DLD1 (cell line): ENCODE measurements around the gene NEMF.
"Not testable (repeated sequence)": the region's sequence is repeated elsewhere in the genome, so short reads cannot be mapped to it uniquely, and the experiment has no call there.

ENCODE experiments used
- in situ Hi-C: cut with HindIII; loops from 2 replicates; pipeline ENCODE4 v1.10.0; 2017; ENCODE audit warnings: low sequenced_read_pairs

The NEMF gene

GRCh38 chr14:49852301-49853157, at the start of gene NEMF:
Gene NEMF (minus strand): TSS chr14:49852788. CDS start chr14:49852753, 35 bp downstream.
- in situ Hi-C loops = loop anchor here (25.0 kb wide), 1 partner anchor 110 kb away; no protein-coding TSS in a partner anchor

- in situ Hi-C loops = no loop called here
Observed at GRCh38 chr14:49900973-49901372, 48.4 kb upstream of the NEMF start.

GRCh38 chr14:49898485-49898884, 45.9 kb upstream of the NEMF start:
- in situ Hi-C loops = no loop called here

- in situ Hi-C loops = no loop called here
Observed at GRCh38 chr14:49897965-49898364, 45.4 kb upstream of the NEMF start.

- in situ Hi-C loops = no loop called here
Observed at GRCh38 chr14:49897414-49897813, 44.8 kb upstream of the NEMF start.

- in situ Hi-C loops = no loop called here
Observed at GRCh38 chr14:49896966-49897365, 44.4 kb upstream of the NEMF start.

- in situ Hi-C loops = not testable (repeated sequence)
Observed at GRCh38 chr14:49896272-49896671, 43.7 kb upstream of the NEMF start.

- in situ Hi-C loops = no loop called here
Observed at GRCh38 chr14:49895480-49895879, 42.9 kb upstream of the NEMF start.

- in situ Hi-C loops = not testable (repeated sequence)
Observed at GRCh38 chr14:49894214-49895107, 41.9 kb upstream of the NEMF start.

- in situ Hi-C loops = no loop called here
Observed at GRCh38 chr14:49893309-49894213, 41.0 kb upstream of the NEMF start.

GRCh38 chr14:49892636-49893308, 40.2 kb upstream of the NEMF start, which contains the start of gene ARF6:
Gene ARF6 (plus strand): TSS chr14:49893082. CDS start chr14:49893737, 655 bp downstream.
- in situ Hi-C loops = no loop called here

GRCh38 chr14:49892301-49892635, 39.7 kb upstream of the NEMF start:
- in situ Hi-C loops = no loop called here

- in situ Hi-C loops = no loop called here
Observed at GRCh38 chr14:49888293-49888692, 35.7 kb upstream of the NEMF start.

GRCh38 chr14:49886523-49886922, 33.9 kb upstream of the NEMF start:
- in situ Hi-C loops = no loop called here

- in situ Hi-C loops = no loop called here
Observed at GRCh38 chr14:49882826-49883694, 30.5 kb upstream of the NEMF start.

GRCh38 chr14:49881350-49882001, 28.9 kb upstream of the NEMF start:
- in situ Hi-C loops = no loop called here

- in situ Hi-C loops = no loop called here
Observed at GRCh38 chr14:49880267-49881064, 27.9 kb upstream of the NEMF start.
